Activated gamma-delta T cell (primary cell): ENCODE data around the gene BRF1.
"Not testable (repeated sequence)": the region's sequence is repeated elsewhere in the genome, so short reads cannot be mapped to it uniquely, and the experiment has no call there.

Experiments used
- DNase-seq: peaks from one replicate; lab custom pipeline; 2025; lab: John Stamatoyannopoulos, UW
- total RNA-seq, 2 donors: gene quantifications; one replicate each; lab custom pipeline; 2026; lab: John Stamatoyannopoulos, UW

Gene BRF1
- total RNA-seq = 79.0 to 91.3 reads per million in 2 donors

DNA sequence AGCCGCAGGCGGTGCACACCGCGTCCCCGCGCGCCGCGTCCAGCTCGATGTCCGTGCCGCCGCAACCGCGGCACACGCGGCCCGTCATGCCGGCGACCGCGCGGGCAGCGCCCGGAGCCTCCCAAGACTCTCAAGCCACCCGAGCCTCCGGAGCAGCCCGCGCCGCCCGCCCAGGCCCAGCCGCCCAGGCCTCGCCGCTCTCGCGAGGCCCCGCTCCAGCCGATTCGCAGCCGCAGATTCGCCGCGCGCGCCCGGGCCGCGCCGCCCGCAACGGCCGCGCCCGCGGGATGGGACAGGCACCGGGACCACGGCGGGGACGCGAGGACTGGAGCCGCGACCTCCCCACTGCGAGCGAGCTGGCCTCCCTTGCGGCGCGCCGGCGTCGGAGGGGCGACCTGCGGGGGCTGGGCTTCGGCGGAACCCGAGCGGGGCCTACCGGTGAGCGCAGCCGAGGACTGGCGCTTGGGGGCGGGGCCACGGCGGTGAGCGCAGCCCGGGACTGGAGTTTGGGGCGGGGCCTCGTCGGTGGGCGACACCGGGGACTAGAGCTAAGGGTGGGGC lies at the start of gene BRF1:
TSS of gene BRF1 (minus strand) at position 460 of the 561 bp plus-strand sequence. CDS start at position 88, 372 bp downstream.
- peak; percentile 93 for DNase-seq

DNA sequence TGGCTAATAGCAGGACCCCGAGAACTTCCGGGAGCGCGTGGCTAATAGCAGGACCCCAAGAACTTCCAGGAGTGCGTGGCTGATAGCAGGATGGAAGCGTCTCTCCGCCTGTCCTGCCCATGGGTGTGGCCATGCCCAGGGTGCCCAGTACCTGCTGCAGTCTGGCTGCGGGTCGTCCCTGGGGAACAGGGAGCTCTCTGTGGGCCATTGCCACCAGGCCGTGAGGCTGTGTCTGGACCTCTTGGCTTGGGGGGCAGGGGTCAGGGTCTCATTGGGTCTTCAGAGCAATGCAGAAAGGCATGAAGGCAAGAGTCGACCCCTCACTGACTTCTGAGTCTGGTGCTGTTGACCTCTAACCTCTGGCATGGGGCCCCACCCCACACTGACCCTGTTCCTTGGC lies 49.2 kb upstream of the BRF1 start:
- DNase-seq = no peak

DNA sequence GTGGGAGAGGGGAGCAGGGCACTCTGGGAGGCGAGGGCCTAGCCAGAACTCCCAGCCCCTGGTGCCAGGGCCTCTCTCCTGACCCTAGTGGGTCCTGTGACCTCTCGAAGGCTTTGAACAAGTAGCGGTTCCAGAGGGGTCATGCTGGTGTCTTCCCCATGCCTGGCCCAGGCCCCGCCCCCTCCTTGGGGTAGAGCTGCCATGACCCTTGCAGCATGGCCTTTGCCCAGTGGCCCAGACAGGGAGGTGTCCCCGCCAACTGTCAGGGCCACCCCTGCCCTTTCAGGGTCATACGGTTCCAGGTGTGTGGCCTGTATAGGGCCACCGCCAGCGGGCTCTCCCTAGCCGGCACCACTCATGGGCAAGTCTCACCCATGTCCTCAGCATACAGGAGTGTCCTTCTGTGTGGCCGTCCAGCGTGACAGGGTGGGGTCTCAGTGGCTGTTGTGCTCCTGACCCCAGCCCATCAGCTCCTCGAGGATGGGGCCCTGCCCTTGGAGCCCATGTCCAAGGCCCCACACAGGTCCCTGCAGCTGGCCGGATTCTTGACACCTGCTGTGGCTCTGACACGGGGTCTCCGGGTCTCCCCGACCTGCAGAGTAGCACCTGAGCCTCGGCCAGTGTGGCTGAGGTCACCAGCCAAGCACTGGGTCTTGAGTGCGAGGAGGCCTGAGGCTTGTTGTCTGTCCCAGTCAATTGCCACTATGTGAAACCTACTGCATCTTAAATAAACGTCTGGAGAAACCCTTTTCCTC lies 48.3 kb upstream of the BRF1 start:
- DNase-seq = no peak

- no peak for DNase-seq
Observed at GRCh38 chr14:105348169-105348944, 47.6 kb upstream of the BRF1 start.

DNA sequence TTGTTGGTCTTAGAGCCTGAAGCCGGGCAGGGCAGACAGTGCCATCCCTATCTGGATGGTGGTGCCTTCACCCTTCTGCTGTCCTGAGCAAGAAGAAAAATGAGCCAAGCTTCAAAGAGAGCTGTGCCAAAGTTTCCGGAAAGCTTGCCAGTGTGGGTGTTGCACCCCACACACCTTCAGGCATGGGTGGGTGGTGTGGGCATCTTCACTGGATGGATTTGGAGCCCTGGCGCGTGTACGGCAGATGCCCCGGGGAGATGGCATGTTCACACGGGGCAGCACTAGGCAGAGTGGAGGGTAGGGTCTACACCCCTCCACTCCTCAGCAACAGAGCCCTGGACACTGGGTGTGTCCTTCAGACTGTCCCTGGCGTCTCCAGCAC lies 46.8 kb upstream of the BRF1 start:
- no peak for DNase-seq

DNA sequence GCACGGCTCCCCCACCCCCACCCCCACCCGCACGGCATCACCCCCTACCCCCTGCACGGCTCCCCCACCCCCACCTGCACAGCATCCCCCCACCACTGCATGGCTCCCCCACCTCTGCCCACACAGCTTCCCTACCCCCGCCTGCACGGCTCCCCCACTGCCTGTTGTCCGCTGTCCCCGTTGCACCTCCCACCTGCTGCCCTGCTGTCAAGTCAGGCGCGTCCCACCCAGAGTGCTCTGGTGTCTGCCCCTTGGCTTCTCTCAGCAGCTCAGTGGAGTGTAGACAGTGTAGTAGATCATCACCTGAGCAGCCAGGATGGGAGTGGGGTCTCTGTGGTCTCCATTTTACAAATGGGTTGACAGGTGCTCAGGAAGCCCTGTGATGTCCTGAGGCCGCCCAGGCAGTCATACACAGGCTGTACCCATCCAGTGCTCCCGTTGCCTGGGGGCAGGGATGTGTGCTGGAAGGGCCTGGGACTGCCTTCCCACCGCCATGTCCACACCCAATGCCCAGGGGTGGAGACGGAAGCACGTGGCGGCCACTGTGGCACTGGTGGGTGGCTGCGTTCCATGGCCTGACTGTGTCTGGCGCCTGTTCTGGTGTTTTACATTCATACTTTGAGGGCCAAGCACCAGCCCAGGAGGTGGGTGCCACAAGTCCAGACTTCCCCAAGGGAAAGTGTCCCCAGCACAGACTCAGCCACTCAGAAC lies 46.2 kb upstream of the BRF1 start:
- no peak for DNase-seq

DNA sequence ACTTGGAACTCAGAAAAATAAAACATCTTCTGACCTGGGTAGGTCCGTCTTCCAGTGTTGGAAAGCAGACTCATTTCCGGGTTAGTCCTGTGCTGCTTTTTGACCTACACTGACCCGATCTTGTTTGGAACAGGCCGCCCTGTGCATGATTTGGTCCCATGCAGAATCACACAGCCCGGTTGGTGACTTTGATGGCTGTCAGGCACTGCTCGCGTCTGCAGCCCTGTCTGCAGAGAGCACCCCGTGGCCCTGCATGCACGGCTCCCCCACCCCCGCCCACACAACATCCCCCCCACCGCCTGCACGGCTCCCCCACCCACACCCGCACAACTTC lies 45.4 kb upstream of the BRF1 start:
- no peak for DNase-seq

GRCh38 chr14:105343194-105343593 lies 42.4 kb upstream of the BRF1 start:
- no peak for DNase-seq

- no peak for DNase-seq
Observed at GRCh38 chr14:105340821-105341733, 40.3 kb upstream of the BRF1 start.

GRCh38 chr14:105337966-105338741 lies 37.4 kb upstream of the BRF1 start:
- no peak for DNase-seq

- DNase-seq = no peak
Observed at GRCh38 chr14:105337433-105337832, 36.6 kb upstream of the BRF1 start.

GRCh38 chr14:105336477-105337287 lies 35.9 kb upstream of the BRF1 start:
- DNase-seq = no peak

DNA sequence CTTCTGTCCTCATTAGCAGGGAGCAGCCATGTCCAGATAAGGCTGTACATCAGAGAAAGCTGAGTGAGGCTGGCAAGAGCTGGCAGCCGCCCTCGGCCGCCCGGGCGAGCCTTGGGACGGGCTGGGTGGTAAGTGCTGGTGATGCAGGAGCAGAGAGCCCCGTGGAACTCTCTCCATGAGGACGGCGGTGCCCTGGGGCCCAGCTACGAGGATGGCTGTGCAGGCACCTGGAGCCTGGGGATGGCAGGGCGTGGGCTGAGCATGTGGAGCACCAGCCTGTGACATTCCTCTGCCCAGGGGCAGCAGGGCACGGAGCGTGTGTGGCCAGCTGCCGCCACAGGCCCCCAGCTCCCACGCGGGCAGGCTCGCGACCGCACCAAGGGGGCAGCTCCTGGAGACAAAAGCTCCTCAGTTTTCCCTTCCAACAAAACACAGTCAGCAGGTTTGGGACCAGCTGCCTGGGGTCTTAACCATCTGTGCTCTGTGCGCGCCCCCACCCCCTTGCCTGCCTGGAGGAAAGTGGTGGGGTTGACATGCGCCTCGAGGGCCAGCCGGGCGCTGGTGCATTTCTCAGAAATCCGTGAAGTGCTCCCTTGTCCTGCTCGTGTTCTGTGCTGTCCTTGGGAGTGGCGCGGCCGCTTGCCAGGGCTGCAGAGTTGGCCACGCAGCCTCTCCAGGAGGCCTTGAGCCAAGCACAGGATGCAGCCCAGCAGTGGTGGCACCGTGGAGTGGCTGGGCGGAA lies 35.1 kb upstream of the BRF1 start:
- DNase-seq = no peak

DNA sequence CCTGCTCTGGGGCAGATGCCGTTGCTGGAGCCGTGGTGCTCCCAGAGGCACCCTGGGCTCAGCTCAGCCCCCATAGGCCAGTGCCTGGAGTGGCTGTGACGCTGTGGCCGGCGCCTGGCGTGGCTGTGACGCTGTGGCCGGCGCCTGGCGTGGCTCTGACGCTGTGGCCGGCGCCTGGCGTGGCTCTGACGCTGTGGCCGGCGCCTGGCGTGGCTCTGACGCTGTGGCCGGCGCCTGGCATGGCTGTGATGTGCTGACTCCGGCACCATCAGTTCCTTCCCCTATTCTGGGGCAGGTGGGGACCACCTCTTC lies 34.4 kb upstream of the BRF1 start:
- not testable (repeated sequence) for DNase-seq

- DNase-seq = no peak
Observed at GRCh38 chr14:105334383-105335230, 33.8 kb upstream of the BRF1 start.

DNA sequence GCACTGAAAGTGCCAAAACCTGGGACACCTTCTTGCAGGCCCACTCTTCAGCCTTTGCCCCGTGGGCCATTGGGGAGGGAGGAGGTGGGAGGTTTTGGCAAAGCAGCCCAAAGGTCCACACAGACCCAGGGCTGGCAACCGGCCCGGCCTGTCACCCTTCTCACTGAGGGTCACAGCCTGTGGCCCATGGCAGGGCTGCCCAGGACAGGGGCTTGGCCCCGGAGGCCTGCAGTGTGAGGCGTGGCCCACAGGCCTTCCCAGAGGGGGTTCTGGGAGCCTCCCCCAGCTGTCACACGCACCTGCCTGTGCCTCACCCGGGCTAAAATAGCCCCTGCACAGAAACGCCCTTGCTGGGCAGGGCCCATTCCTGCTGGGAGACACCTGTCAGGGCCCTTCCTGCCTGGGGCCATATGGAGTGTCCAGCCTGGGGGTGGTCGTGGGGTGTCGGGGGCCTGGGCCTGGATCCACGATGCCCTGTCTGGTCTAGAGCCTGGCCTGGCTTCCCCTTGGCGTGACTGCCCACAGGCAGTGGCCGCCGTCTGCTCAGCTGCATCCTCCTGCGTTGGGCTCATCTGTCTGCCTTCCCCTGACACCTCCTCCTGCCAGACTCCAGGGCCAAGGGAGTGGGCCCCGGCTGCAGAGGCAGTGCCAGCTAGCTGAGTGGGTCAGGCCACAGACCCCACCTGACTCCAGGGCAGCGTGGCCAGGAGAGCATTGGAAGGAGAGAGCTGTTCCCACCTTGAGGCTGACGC lies 33.0 kb upstream of the BRF1 start:
- no peak for DNase-seq

- no peak for DNase-seq
Observed at GRCh38 chr14:105333020-105333490, 32.3 kb upstream of the BRF1 start.
